Heart left ventricle (tissue), 13 donors: ENCODE results near the gene TUBA4A.

Source experiments
- CTCF ChIP-seq, 12 donors: fragments of 200-600 bp; sonication (generic) in 4 of 12; IDR thresholded peaks; one replicate each; pipeline versions ENCODE4 v1.5.0 to v1.8.0; 2018 to 2022; ENCODE audit warnings: antibody characterized with exemption in 12 of 12, mild to moderate bottlenecking in 5 of 12
- POLR2A ChIP-seq, 2 donors: fragments of 450-650 bp; IDR thresholded peaks; one replicate each; pipeline ENCODE4 v1.6.1; 2017; ENCODE audit warnings: antibody characterized with exemption in 2 of 2, mild to moderate bottlenecking in 2 of 2, moderate library complexity in 2 of 2
- donor health status: ischemic (EF 13 %, LVEDD 7.1; RV severe dilation, severe dysfunction).
- donor health status: DM: no; HTN: yes; CAD: no.
- donor health status: DM: no; HTN: no; CAD: no.
- donor health status: ischemic (EF 25% LVEDD 6.9; RV normal size, moderate dysfunction).
- donor health status: ischemic (EF 25% LVEDD 5.7; RV mildly dilated, moderate dysfunction).
- donor health status: ischemic (EF 35%, LVEDD 5.7; RV mildly dilated, moderate dysfunction).
- donor health status: nonischemic (EF 11% LVEDD 7.7; RV severe dilation, severe dysfunction).
- donor health status: DM: yes; HTN: yes; CAD: no.
- donor health status: PGD.
- donor health status: ischemic (EF 29% LVEDD 5.4; RV normal size, mild dysfunction).
- donor health status: nonischemic (EF 23%, LVEDD 6.1; RV moderate dilation, normal function).

GRCh38 chr2:219218217-219218731 lies 35.4 kb downstream of the TUBA4A start:
- TF ChIP-seq CTCF (IDR thresholded peaks at IDR 0.05): peak in 1 of 12 donors; percentile 8
- TF ChIP-seq POLR2A (IDR thresholded peaks at IDR 0.05): no peak
